Activated CD8-positive, alpha-beta memory T cell treated with anti-CD3 and anti-CD28 coated beads, Interleukin-2, amount 50 U/mL, for 1 hour (primary cell): Measurements from ENCODE around the gene TNFAIP2.

ENCODE experiments used
- DNase-seq: peaks from one replicate; pipeline ENCODE4 v3.0.0-alpha.2; 2020; ENCODE audit errors: extremely low read depth

The TNFAIP2 gene

DNA sequence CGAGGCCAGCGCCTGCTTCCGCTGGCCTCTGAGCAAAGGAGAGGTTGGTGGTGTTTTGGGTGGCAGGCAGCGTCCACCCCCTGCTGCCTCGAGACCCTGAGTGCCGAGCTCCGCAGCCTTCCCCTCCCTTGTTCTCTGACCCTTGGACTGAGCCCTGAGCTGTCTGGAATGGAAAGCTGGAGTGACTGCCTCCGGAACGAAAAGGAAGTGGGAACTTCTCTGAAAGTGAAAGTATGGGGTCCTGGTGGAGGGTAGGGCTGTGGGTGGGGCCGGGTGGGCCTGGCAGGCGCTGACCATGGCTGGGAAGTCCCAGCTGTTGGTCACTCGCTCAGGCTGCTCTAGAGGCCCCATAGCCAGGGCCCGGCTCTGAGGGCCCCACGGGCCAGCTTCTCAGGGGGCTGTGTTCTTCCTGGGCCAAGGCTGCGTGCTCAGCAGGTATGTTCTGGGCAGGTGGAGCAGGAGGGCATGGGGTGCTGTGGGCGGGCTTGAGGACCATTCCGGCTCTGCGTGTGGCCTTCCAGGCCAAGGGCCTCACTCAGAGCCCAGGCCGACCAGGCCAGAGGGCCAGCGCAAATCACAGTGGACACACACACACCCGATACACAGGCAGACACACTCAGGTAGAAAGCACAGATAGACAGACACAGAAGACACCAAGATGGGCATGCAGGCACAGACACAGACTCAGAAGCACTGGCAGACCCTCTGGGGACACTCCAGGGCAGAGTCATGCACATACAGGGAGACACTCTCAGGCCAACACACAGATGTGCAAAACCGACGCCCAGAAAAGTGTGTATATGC, 28.7 kb upstream of the TNFAIP2 start, which contains the start of gene EXOC3L4:
TSS of gene EXOC3L4 (plus strand) at position 320 of the 804 bp plus-strand sequence. CDS start 5,495 bp downstream, outside the sequence.
- DNase-seq, result no peak

DNA sequence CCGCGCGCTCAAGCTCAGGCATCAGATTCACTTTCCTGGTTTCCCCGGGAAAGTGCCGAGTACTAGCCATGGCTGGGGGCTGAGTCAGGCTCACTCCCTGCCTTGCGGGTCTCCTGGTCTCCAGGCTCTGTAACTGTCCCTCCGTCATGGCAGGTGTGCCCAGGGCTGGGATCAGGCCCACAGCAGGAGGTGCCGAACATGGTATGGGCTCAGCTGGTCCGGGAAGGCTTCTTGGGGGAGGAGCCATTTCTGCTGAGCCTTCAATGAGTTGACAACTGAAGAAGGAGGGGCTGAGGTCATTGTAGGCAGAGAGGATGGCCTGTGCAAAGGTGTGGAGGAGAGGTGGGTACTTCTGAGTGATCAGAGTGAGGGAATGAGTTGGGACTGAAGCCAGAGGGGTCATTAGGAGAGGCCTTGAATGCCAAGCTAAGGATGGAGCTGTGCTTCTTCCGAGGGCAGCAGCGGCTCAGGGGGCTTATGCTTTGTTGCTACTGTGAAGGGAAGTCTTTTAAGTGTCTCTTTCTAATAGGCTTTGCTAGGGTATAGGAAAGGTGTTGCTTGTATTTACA, 28.0 kb upstream of the TNFAIP2 start:
- DNase-seq, result no peak

DNA sequence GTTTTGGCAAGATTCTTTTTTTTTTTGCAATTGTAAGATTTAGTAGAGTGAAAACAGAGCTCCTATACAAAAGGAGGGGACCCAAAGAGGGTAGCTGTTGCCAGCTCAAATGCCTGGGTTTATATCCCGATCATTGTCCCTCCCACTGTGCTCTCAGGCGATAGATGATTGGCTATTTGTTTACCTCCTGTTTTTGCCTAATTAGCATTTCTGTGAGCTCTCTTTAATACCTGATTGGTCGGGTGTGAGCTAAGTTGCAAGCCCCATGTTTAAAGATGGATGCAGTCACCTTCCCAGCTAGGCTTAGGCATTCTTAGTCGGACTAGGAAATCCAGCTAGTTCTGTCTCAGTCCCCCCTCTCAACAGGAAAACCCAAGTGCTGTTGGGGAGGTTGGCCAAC, 26.9 kb upstream of the TNFAIP2 start:
- DNase-seq, result no peak

DNA sequence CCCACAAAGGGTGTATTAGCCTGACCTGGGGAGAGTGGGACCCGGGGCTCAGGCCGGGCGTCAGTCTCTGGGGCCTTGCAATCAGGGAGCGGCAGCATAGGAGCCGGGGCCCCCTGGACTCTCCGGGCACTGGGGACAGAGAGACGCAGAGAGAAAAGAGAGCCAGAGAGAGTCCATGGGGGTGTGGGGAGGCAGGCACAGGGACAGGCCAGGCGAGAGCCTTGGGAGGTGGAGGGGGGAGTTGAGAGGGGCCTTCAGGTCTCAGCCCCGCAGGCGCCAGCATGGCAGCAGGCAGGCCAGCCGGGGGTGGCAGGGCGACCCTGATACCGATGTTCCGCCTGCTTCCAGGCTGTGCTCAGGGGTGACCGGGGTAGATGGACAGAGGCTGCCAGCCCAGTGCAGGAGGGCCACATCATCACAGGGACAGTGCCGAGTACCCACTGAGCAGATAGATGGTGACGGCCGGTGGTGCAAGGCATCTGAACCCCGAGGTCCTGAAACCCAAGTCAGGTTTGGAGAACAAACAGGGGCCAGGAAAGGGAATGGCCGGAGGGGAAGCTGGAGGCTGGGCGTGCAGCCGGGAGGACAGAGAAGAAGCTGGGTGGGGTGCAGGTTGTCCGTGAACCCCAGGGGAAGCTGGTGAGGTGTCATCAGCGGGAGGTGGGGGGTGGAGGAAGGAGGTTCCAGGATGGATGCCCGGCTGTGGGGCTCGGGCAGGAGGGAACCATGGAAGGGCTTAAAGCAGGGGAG, 25.8 kb upstream of the TNFAIP2 start:
- no peak for DNase-seq

DNA sequence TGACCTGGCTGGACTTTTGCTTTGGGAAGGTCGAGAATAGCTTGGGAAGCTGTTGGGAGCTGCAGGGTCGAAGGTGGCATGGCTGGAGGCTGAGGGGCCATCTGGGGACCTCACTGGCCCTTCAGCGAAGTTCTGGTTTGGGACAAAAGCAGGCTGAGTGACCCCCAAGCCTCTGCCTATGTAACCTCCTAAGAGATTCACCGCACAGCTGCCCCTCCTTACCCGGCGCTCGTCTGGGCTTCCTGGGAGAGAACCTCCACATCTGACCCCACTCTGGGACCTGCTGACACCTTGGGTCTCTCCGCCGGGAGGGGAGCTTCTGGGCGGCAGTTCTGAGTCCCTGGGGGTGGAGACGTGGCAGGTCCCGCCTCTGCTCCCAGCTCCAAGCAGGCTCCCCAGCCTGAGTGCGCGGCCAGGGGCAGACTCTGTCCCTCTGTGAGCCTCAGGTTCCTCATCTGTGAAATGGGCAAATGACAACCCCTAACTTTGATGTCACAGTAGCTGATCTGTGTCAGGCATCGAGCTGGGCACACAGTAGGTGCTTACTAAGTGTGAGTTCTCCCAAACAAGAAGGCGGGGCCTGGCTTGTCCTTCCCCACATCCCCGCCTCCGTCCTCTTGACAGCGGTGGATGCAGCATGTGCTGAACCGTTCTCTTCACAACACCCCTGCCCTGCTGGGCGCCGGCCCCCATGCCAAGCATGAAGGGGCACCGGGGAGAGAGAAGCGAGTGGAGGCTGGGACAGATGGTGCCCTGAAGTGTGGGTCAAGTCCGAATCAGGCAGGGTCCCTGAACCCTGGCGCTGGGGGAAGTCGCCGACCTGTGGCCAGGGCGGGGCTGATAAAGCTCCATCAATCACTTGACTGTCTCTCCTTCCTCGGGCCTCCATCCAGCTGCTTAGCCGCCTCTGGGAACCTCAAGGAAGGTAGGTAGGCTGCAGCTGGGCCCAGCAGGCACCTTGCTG, 25.0 kb upstream of the TNFAIP2 start:
- no peak for DNase-seq

DNA sequence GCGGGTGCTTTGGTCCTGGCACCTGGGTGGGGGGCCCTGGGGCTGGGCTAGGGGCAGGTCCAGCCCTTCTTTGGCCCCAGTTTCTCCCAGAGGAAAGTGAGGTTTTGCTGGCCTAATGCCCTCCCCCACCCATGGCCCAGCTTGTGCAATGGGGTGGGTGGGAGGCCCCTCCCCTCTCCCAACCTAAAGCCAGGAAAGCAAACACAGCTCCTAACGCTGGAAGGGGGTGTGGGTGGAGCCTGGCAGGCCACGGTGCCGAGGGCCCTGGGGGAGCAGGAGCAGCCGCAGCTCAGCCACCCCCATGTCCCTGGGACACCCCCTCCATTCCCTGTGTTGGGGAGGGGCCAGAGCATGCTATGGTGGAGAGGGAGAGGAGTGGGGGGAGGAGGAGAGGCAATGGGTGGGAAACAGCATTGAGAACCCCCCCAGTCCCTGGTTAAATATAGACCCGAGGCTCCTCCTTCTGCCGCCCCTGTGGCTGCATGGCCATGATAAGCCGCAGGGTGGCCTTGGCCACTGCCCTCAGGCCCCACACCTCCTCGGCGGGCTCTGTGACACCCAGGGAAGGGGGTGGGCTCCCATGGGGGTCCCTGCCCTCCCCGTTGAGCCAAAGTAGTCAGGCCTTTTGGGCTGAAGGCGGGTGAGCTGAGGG, 24.1 kb upstream of the TNFAIP2 start:
- DNase-seq, result no peak

DNA sequence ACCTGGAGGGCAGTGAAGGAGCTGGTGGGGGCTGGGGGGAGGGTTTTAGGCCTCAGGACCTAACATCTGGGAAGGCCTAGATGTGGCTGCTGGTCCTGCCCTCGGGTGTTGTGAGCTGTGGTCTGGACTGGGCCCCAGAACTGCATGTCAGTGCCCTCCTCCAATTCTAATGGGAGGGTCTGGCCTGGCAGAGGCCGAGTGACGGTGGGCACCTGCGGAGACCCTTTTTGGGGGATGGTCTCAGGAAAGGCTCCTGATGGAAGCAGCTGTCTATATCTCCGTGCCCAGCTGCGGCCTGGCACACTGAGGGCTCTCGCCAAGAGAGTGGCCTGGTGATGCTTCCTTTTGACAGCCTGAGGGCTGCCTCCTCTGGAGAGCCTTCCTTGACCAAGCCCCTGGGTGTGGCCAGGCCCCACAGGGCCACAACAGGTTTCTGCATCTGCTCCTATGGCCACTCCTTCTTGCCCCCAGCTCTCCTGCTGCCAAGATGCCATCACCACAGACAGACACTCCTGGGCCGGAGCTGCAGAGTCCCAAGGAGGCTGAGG, 23.5 kb upstream of the TNFAIP2 start:
- no peak for DNase-seq

DNA sequence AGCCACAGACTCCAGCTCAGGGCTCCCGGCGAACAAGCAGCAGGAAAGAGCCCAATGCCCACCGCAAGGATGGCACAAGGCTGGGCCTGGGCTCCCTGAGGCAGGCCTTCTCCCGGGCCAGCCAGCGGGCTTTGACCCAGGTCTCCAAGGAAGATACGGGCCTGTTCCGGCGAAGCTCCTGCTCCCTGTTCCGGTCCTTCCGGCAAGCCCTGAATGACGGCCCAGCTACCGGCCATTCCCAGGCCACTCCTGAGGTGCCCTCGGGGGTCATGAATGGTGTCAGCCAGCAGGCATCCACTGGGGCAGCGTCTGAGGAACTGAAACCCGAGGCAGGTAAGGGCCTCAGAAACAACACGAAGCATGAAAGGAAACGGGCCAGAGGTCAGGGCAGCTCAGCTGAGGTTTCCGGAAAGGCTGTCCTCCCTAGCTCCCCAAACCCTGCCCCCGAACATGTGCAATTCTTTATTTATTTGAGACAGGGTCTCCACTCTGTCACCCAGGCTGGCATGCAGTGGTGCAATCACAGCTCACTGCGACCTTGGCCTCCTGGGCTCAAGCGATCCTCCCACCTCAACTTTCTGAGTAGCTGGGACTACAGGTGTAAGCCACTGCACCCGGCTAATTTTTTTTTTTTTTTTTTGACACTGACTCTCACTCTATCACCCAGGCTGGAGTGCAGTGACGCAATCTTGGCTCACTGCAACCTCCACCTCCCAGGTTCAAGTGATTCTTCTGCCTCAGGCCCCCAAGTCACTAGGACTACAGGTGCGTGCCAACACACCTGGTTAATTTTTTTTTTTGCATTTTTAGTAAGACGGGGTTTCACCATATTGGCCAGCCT, 22.8 kb upstream of the TNFAIP2 start:
- no peak for DNase-seq

DNA sequence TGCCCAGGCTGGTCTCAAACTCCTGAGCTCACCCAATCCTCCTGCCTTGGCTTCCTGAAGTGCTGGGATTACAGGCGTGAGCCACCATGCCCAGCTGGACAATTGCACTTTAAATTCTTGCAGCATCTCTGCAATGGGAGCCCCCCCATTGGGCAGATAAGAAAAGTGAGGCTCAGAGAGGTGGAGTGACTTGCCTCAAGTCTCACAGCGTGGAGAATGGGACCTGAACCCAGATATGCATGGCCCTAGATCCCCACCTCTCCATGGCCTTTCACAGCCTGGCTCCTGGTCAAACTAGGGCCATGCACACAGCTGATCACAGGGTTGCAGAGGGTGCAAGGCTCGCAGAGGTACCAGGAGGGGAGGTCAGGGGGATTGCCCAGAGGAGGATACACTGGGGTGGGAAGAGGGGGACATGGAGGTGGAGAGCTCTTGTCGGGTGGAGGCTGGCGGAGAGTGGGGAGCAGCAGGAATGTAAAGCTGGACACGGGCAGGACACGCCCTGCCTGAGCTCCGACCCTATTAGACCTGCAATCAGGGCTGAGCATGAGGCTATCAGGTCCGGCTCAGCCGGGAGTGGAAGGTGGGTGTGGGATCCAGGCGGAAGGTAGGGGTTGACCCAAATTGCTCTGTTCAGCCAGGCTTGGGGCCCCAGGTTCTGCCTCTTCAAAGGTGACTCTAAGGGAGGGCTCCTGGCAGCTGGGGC, 21.9 kb upstream of the TNFAIP2 start:
- DNase-seq, result no peak

DNA sequence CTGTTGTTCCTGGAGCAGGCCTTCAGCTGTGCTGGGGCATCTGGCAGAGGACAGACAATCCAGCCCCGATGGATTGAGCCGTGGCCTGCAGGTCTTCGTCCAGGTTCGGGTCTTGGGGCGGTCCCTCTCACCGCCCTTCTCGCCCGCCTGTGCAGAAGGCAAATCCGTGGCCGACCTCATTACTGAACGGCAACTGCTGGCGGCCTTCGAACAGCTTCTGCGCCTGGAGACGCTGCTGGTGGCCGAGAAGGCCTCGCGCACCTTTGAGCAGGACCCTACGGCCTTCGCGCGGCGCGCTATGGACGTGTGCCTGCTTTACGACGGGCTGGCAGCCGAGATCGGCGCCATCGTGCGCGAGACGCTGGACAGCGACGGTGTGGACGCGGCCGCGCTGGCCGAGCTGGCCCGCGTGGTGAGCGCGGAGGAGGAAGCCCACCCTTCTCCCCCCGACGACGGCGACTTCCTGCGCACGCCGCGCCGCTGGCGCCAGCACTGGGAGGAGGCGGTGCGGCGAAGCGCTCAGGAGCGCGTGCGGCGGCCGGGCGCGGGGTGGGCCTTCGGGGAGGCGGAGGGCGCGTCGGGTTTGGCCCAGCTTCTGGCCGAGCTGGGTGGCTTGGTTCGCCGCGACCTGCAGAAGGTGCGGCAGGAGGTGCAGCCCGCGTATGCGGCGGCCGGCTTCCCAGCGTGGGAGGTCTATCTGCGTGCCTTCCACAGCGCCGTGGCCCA, 21.1 kb upstream of the TNFAIP2 start:
- no peak for DNase-seq

DNA sequence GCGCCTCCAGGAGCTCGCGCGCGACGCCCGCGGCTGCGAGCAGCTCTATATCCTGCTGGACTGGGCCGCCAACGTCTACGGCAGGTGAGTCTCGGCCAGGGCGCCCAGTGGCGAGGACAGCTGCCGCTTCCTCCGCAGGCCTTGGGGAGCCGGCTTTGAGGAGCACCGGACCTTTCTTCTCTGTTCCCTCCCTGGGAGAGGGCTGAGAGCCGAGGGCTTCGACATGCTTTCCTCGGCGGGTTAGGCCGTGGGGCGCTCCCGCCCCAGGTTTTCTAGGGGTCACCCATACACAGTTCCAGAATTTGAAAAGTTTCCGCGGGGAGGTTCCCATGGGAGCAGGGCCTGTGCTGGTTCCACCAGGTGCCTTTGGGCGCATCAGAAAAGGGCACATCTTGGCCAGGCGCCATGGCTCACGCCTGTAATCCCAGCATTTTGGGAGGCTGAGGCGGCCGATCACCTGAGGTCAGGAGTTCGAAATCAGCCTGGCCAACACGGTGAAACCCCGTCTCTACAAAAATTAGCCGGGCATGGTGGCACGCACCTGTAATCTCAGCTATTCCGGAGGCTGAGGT, 20.5 kb upstream of the TNFAIP2 start:
- DNase-seq, result no peak

DNA sequence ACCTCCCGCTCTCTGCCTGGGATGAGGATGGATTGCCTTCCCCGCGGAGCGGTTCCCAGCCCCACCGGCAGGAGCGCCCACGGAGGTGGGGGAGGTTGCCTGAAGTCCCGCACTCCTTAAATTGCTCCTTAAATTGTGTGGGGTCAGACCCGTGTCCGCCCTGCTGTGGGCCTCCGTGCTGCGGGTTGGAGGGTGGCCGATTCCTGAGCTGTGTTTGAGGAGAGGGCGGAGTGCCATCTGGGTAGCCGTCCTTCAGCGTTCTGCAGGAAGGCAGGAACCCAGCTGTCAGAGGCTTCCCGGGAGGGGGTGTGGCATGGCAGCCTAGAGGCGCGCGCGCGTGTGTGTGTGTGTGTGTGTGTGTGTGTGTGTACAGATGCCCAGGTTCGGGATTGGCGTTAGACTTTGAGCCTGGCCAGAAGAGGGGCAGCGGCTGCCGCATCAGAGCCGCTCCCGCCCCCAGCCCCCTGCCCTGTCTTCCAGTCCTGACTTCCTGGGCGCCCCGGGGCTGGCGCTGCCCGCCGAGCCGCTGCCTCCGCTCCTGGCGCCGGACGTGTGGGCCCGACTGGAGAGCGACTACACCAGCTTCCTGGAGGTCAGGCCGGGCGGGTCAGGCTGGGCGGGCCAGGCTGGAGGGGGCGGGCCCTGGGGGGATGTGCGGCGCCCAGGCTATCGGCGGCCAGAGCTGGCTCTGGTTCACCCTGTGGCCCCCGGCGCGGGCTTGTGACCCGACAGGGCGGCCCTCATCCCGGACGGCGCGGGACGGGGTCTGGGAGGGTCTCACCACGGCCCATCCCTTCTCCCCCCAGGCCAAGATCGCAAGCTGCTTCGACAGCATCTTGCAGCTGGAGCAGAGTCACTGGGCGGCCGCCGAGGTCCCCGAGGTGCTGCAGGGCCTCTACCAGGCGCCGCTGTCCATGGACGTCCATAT, 19.5 kb upstream of the TNFAIP2 start:
- no peak for DNase-seq

DNA sequence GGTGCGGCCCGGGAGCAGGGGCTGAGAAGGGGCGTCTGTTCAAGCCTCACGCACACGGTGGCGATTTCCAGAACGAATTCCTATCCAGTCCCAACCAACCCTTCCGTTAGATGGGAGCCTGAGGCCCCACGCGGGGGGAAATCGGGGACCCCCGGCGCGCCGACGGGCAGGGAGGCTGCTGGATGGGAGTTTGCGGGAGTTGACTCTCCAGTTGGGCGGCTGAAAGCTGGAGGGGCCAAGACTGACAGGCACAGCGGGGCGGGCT, 18.9 kb upstream of the TNFAIP2 start:
- DNase-seq, result no peak

DNA sequence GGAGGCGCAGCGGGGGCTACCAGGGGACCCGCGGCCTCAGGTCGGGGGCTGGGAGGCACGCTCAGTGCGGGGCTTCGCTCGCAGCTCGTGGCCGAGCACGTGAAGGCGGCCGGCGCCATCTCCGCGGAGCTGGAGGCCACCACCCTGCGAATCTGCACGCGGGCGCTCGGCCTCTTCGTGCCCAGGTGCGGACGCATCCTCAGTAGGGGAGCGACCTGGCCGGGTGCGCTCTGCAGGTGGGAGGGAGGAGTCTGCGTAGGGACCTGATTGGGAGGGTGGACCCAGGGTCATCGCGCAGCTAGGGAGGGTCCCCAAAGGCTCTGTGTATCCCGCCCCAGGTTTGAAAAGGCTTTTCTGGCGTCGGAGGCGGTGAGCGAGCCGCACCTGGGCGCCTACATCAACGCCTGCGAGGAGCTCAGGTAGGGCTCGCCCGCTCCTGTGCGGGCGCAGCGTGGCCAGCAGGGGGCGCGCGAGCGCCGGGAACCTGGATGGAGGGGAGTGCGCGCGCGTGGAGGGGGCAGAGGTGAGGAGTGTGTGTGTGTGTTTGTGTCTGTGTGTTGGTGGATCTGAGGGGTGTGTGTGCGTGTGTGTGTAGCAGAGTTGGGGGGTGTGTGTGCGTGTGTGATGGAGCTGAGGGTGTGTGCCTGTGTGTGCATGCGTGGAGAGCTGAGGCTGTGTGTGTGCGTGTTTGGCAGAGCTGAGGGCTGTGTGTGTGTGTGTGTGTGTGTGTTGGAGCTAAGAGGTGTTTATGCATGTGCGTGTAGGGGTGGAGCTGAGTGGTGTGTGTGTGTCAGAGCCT, 18.4 kb upstream of the TNFAIP2 start:
- peak; percentile 39 for DNase-seq

DNA sequence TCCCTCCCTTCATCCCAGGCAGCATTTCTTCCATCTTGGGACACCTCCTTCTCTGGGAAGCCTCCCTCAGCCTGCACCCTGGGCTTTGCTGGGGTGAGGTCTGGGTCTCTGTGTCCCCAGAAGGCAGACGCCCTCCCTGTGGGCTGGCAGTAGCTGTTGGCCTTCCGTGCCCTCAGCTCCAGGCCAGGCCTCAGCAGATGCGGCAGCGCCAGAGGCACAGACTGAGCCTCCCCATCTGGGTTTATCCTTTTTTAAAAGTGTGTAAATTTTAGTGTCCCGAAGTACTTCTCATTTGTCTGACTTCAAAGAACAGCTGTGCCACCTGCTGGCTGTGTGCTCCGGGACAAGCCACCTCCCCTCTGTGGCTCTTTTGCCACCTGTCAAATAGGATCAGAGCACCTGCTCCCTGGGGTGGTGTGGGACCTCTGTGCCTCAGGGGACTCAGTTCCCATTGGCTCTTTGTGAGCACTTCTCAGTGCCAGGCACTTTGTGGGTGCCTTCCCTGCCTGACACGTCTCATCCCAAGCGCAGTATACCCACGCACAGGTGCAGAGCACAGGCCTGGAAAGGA, 17.6 kb upstream of the TNFAIP2 start:
- DNase-seq, result no peak

DNA sequence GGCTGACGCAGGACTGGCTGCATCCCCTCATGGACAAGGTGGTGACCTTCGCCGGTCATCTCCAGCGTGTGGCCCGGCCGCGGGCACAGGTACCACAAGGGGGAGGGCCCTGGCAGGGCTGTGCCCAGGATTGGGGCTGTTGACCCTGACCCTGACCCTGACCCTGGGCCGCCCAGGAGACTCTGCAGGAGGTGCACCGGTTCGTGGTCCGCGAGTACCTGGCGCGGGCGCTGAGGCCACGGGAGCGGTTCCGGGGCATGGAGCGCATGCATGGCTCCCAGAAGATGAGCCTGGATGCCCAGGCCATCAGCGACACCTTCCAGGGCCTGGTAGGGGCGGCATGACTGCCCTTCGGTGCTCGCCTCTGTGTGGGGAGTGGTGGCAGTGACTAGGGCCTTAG, 15.8 kb upstream of the TNFAIP2 start:
- no peak for DNase-seq
